ENCODE measurements around the gene LY9. TPM values are rescaled to one million over a fixed set of nuclear protein-coding genes. Genes with fewer than 3 reads are reported as not detected.
A peak's percentile ranks its signal among the peaks of the same experiment; 100 is the strongest.

LY9 gene
- total RNA-seq = under 1 TPM; 0.14 to 0.55 (median 0.36) TPM
- polyA plus RNA-seq = under 1 TPM in 1 of 2 donors, not detected in 1; 0.05 TPM

GRCh38 chr1:160795951-160796383 lies at the start of gene LY9:
Gene LY9 (plus strand): TSS chr1:160796174. CDS start chr1:160796188, 14 bp downstream.
- no peak within 1 kb of the TSS for H3K27ac ChIP-seq
- FAIRE-seq (no peak), DNase-seq (no peak), ATAC-seq (peak in 3 of 4 donors; percentile 35 to 58 (median 56))
- 89 to 100% methylated on average over 4 of the region's 4 CpGs for WGBS, 2 donors
- no peak for TF ChIP-seq CTCF (IDR thresholded peaks at IDR 0.05)
- no peaks in the 10 kb centered on the region for H3K36me3 ChIP-seq
- no peaks in the 10 kb centered on the region for H3K9me3 ChIP-seq
- no peak within 1 kb of the TSS for H3K4me3 ChIP-seq
- H3K4me1 ChIP-seq = no peaks in the 10 kb centered on the region
- H3K27me3 ChIP-seq = no peaks in the 10 kb centered on the region
- intact Hi-C loops (cut with DNase I) = no loop called here

- Histone ChIP-seq H3K9me3 (no peaks in the 10 kb centered on the region), H3K4me3 (no peak overlapping the region), H3K27ac (no peak overlapping the region), H3K4me1 (no peaks in the 10 kb centered on the region), H3K36me3 (no peaks in the 10 kb centered on the region), H3K27me3 (no peaks in the 10 kb centered on the region)
- no peak for TF ChIP-seq CTCF (IDR thresholded peaks at IDR 0.05)
- intact Hi-C loops (cut with DNase I) = no loop called here
- no peak for DNase-seq
- ATAC-seq = no peak
- WGBS, 2 donors = 61 to 69% methylated on average over 7 of the region's 7 CpGs
- no peak for FAIRE-seq
Observed at GRCh38 chr1:160746836-160747500, 49.0 kb upstream of the LY9 start.

- no peak for FAIRE-seq
Observed at GRCh38 chr1:160747717-160748116, 48.3 kb upstream of the LY9 start.

GRCh38 chr1:160748181-160748877 lies 47.6 kb upstream of the LY9 start:
- FAIRE-seq (no peak), ATAC-seq (no peak), DNase-seq (no peak)
- Histone ChIP-seq H3K4me3 (no peak overlapping the region), H3K36me3 (no peaks in the 10 kb centered on the region), H3K4me1 (no peaks in the 10 kb centered on the region), H3K27me3 (no peaks in the 10 kb centered on the region), H3K9me3 (no peaks in the 10 kb centered on the region), H3K27ac (no peak overlapping the region)
- no peak for TF ChIP-seq CTCF (IDR thresholded peaks at IDR 0.05)
- WGBS, 2 donors = 61 to 73% methylated on average over 10 of the region's 10 CpGs
- intact Hi-C loops (cut with DNase I) = no loop called here

More at GRCh38 chr1:160747717-160748116, 48.3 kb upstream of the LY9 start:
- H3K27me3 ChIP-seq = no peaks in the 10 kb centered on the region
- intact Hi-C loops (cut with DNase I) = no loop called here
- TF ChIP-seq CTCF (IDR thresholded peaks at IDR 0.05) = no peak
- no peaks in the 10 kb centered on the region for H3K9me3 ChIP-seq
- no peak overlapping the region for H3K27ac ChIP-seq
- H3K4me1 ChIP-seq = no peaks in the 10 kb centered on the region
- no peaks in the 10 kb centered on the region for H3K36me3 ChIP-seq
- DNase-seq (no peak), ATAC-seq (no peak)
- no peak overlapping the region for H3K4me3 ChIP-seq

- TF ChIP-seq CTCF (IDR thresholded peaks at IDR 0.05) = no peak
- no peaks in the 10 kb centered on the region for H3K9me3 ChIP-seq
- 94 to 95% methylated on average over 1 of the region's 1 CpG for WGBS, 2 donors
- H3K27ac ChIP-seq = no peak overlapping the region
- no peaks in the 10 kb centered on the region for H3K36me3 ChIP-seq
- H3K27me3 ChIP-seq = no peaks in the 10 kb centered on the region
- ATAC-seq (no peak), FAIRE-seq (no peak), DNase-seq (no peak)
- H3K4me3 ChIP-seq = no peak overlapping the region
- intact Hi-C loops (cut with DNase I) = no loop called here
- H3K4me1 ChIP-seq = no peaks in the 10 kb centered on the region
Observed at GRCh38 chr1:160748878-160749269, 47.1 kb upstream of the LY9 start.

Measured in pancreas (tissue), 10 donors.